SJCRH30 (cell line): ENCODE measurements around the gene HCFC1. TPM values are rescaled to one million over a fixed set of nuclear protein-coding genes. Genes with fewer than 3 reads are reported as not detected.
"Not testable (repeated sequence)": the region's sequence is repeated elsewhere in the genome, so short reads cannot be mapped to it uniquely, and the experiment has no call there.

ENCODE experiments used
- DNase-seq, 2 experiments: peaks; one replicate each; pipeline ENCODE4 v3.0.0-alpha.2; 2015 to 2020
- H3K27ac ChIP-seq: fragments of 250-450 bp; sonication (Bioruptor Pico); 2 replicates; pipeline ENCODE4 v1.5.1; 2020; ENCODE audit warnings: mild to moderate bottlenecking, moderate library complexity
- H3K27me3 ChIP-seq: fragments of 250-450 bp; sonication (Bioruptor Pico); 2 replicates; pipeline ENCODE4 v1.5.1; 2020; ENCODE audit warnings: mild to moderate bottlenecking, moderate library complexity
- H3K36me3 ChIP-seq: fragments of 250-450 bp; sonication (Bioruptor Pico); 2 replicates; pipeline ENCODE4 v1.5.1; 2020; ENCODE audit warnings: mild to moderate bottlenecking, moderate library complexity
- H3K4me1 ChIP-seq: fragments of 250-450 bp; sonication (Bioruptor Pico); 2 replicates; pipeline ENCODE4 v1.5.1; 2020; ENCODE audit warnings: mild to moderate bottlenecking, moderate library complexity
- H3K4me3 ChIP-seq: fragments of 250-450 bp; sonication (Bioruptor Pico); 2 replicates; pipeline ENCODE4 v1.5.1; 2020; ENCODE audit warnings: mild to moderate bottlenecking, moderate library complexity
- H3K9me3 ChIP-seq: fragments of 250-450 bp; sonication (Bioruptor Pico); replicated peaks from 2 replicates; pipeline ENCODE4 v1.5.1; 2020; ENCODE audit warnings: mild to moderate bottlenecking, moderate library complexity
- total RNA-seq: library from RNA; depleted of rRNA; stranded (reverse); fragments of >200 nt; shearing (Covaris generic); gene quantifications from 2 replicates; pipeline ENCODE4 v1.2.3, GENCODE V29; 2014

The HCFC1 gene
- total RNA-seq, 1 experiment from 2014 or later, result 55.6 TPM

- H3K27me3 ChIP-seq, result no peaks in the 10 kb centered on the region
- no peak for DNase-seq
- no peak overlapping the region for H3K4me3 ChIP-seq
- no peaks in the 10 kb centered on the region for H3K4me1 ChIP-seq
- no peak overlapping the region for H3K27ac ChIP-seq
- no peaks in the 10 kb centered on the region for H3K36me3 ChIP-seq
- no peaks in the 10 kb centered on the region for H3K9me3 ChIP-seq
These were observed 21.5 kb upstream of the HCFC1 start for GRCh38 chrX:153993079-153993478.

GRCh38 chrX:153992180-153992579 is 20.6 kb upstream of the HCFC1 start:
- Histone ChIP-seq H3K9me3 (no peaks in the 10 kb centered on the region), H3K27me3 (no peaks in the 10 kb centered on the region)

GRCh38 chrX:153991013-153991580 is 19.5 kb upstream of the HCFC1 start:
- no peak for DNase-seq
- H3K4me1 ChIP-seq, result no peaks in the 10 kb centered on the region
- no peaks in the 10 kb centered on the region for H3K9me3 ChIP-seq
- no peak overlapping the region for H3K27ac ChIP-seq
- H3K4me3 ChIP-seq, result no peak overlapping the region
- no peaks in the 10 kb centered on the region for H3K36me3 ChIP-seq
- no peaks in the 10 kb centered on the region for H3K27me3 ChIP-seq

More at GRCh38 chrX:153992180-153992579, 20.6 kb upstream of the HCFC1 start:
- Histone ChIP-seq H3K4me1 (no peaks in the 10 kb centered on the region), H3K27ac (no peak overlapping the region), H3K36me3 (no peaks in the 10 kb centered on the region), H3K4me3 (no peak overlapping the region)
- no peak for DNase-seq

- H3K9me3 ChIP-seq, result no peaks in the 10 kb centered on the region
- no peak for DNase-seq
- no peaks in the 10 kb centered on the region; the same call in 1 of the 2 replicates for H3K4me1 ChIP-seq
- no peaks in the 10 kb centered on the region for H3K27me3 ChIP-seq
- H3K27ac ChIP-seq, result no peak overlapping the region
- H3K4me3 ChIP-seq, result no peak overlapping the region
- H3K36me3 ChIP-seq, result no peaks in the 10 kb centered on the region
These were observed 18.5 kb upstream of the HCFC1 start for GRCh38 chrX:153989973-153990655.

GRCh38 chrX:153988493-153988892 is 16.9 kb upstream of the HCFC1 start:
- no peak overlapping the region for H3K4me3 ChIP-seq
- no peaks in the 10 kb centered on the region for H3K27me3 ChIP-seq
- H3K4me1 ChIP-seq, result no peaks in the 10 kb centered on the region; the same call in 1 of the 2 replicates
- H3K36me3 ChIP-seq, result no peaks in the 10 kb centered on the region
- H3K9me3 ChIP-seq, result no peaks in the 10 kb centered on the region
- H3K27ac ChIP-seq, result no peak overlapping the region
- DNase-seq, result no peak

GRCh38 chrX:153984351-153985178 is 12.9 kb upstream of the HCFC1 start:
- no peak for DNase-seq
- Histone ChIP-seq H3K9me3 (no peaks in the 10 kb centered on the region), H3K27me3 (no peaks in the 10 kb centered on the region), H3K4me1 (no peaks in the 10 kb centered on the region; the same call in 1 of the 2 replicates), H3K27ac (no peak overlapping the region), H3K4me3 (no peak overlapping the region), H3K36me3 (no peaks in the 10 kb centered on the region)

- Histone ChIP-seq H3K4me3 (no peak overlapping the region), H3K27me3 (no peaks in the 10 kb centered on the region), H3K36me3 (no peaks in the 10 kb centered on the region), H3K4me1 (no peaks in the 10 kb centered on the region; the same call in 1 of the 2 replicates), H3K9me3 (no peaks in the 10 kb centered on the region), H3K27ac (no peak overlapping the region)
- DNase-seq, result no peak
These were observed 11.7 kb upstream of the HCFC1 start for GRCh38 chrX:153983321-153983801.

- H3K4me1 ChIP-seq, result no peaks in the 10 kb centered on the region; the same call in 1 of the 2 replicates
- no peaks in the 10 kb centered on the region for H3K36me3 ChIP-seq
- no peak overlapping the region for H3K27ac ChIP-seq
- no peak for DNase-seq
- H3K27me3 ChIP-seq, result no peaks in the 10 kb centered on the region
- H3K9me3 ChIP-seq, result no peaks in the 10 kb centered on the region
- no peak overlapping the region for H3K4me3 ChIP-seq
These were observed 10.3 kb upstream of the HCFC1 start for GRCh38 chrX:153981771-153982533.

- no peak overlapping the region for H3K4me3 ChIP-seq
- no peaks in the 10 kb centered on the region for H3K27me3 ChIP-seq
- no peak for DNase-seq
- H3K9me3 ChIP-seq, result no peaks in the 10 kb centered on the region
- no peak overlapping the region for H3K27ac ChIP-seq
- no peaks in the 10 kb centered on the region; the same call in 1 of the 2 replicates for H3K4me1 ChIP-seq
- H3K36me3 ChIP-seq, result no peaks in the 10 kb centered on the region
These were observed 9.6 kb upstream of the HCFC1 start for GRCh38 chrX:153981231-153981630.

DNA sequence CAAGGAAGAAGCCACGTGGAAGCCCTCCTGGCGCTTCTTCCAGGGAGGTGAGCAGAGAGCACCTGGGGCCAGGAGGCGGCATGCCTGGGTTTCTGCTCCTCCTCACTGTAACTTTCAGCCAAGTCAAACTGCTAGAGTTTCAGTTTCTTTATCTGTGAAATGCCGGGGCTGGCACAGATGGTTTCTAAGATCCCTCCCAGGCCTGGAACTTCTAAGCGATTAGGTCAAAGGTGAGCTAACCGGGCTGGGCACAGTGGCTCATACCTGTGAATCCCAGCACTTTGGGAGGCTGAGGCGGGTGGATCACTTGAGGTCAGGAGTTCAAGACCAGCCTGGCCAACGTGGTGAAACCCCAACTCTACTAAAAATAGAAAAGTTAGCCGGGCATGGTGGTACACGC is 8.8 kb upstream of the HCFC1 start:
- H3K4me3 ChIP-seq, H3K9me3 ChIP-seq, H3K27me3 ChIP-seq, H3K36me3 ChIP-seq, H3K27ac ChIP-seq, H3K4me1 ChIP-seq, DNase-seq: not testable (repeated sequence)

DNA sequence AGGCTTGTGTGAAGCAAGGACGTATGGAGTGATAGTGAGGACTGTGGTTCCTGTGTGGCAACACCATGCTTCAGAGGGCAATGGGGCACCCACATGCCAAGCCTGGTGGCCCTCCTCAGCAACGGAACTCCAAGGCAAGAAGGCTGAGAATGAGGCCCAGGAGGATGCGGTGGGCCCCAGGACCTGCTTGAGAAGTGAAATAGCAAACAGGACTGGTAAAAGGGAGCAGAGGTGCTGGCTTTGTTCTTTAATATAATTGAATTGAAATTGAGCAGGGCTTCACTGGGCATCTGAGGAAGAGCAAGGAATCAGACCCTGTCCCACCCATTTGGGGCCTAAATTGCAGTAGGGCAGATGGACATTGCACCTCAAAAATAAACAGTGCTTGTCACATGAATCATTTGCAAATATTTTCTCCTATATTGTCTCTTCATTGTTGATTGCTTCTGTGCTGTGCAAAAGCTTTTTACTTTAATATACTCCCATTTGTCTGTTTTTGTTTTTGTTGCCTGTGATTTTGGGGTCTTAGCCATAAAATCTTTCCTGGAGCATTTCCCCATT is 3.2 kb upstream of the HCFC1 start:
- DNase-seq, result no peak
- Histone ChIP-seq H3K4me1 (no peaks in the 10 kb centered on the region), H3K27ac (no peak overlapping the region), H3K27me3 (no peaks in the 10 kb centered on the region), H3K9me3 (no peaks in the 10 kb centered on the region), H3K36me3 (no peaks in the 10 kb centered on the region), H3K4me3 (no peak overlapping the region)

GRCh38 chrX:153974003-153974725 is 2.5 kb upstream of the HCFC1 start:
- H3K36me3 ChIP-seq, result no peaks in the 10 kb centered on the region
- H3K4me3 ChIP-seq, result no peak overlapping the region
- DNase-seq, result no peak
- no peaks in the 10 kb centered on the region for H3K9me3 ChIP-seq
- H3K4me1 ChIP-seq, result no peaks in the 10 kb centered on the region
- H3K27me3 ChIP-seq, result no peaks in the 10 kb centered on the region
- no peak overlapping the region; the same call in 1 of the 2 replicates for H3K27ac ChIP-seq

- Histone ChIP-seq H3K4me1 (peaks cover under 1% of the 10 kb centered on the region), H3K9me3 (no peaks in the 10 kb centered on the region), H3K27ac (peak overlapping the region; percentile 86), H3K4me3 (peak overlapping the region; percentile 97), H3K36me3 (peaks cover 3% of the 10 kb centered on the region; the same call in 1 of the 2 replicates), H3K27me3 (no peaks in the 10 kb centered on the region)
- DNase-seq, result peak in 1 of 2 experiments; percentile 10
These were observed 1.7 kb upstream of the HCFC1 start for GRCh38 chrX:153973127-153974002.
